Motor neuron (in vitro differentiated cells): Measurements from ENCODE around the gene RAB34. TPM values are rescaled to one million over a fixed set of nuclear protein-coding genes. Genes with fewer than 3 reads are reported as not detected.

Experiments
- ATAC-seq, 8 experiments: fragments of 200-7000 bp; cut with Tn5 transposase; replicated peaks in 6 of 8; 2 replicates each; pipeline ENCODE4 v1.8.0; 2021; ENCODE audit warnings: mild to moderate bottlenecking in 8 of 8, moderate library complexity in 8 of 8
- H3K27ac ChIP-seq, 2 donors: fragments of 250-450 bp; sonication (Bioruptor Pico); 2 replicates each; pipeline ENCODE4 v1.9.0; 2021; ENCODE audit warnings: antibody characterized with exemption in 2 of 2, mild to moderate bottlenecking in 2 of 2, moderate library complexity in 1 of 2
- H3K4me1 ChIP-seq, 2 donors: fragments of 250-450 bp; sonication (Bioruptor Pico); replicated peaks in 1 of 2; 2 replicates each; pipeline ENCODE4 v1.6.1; 2021; ENCODE audit warnings: antibody characterized with exemption in 2 of 2, mild to moderate bottlenecking in 2 of 2, moderate library complexity in 1 of 2
- H3K4me3 ChIP-seq, 5 donors: fragments of 250-450 bp; sonication (Bioruptor Pico); 2 replicates each; pipeline ENCODE4 v1.9.0; 2021; ENCODE audit warnings: antibody characterized with exemption in 5 of 5, mild to moderate bottlenecking in 5 of 5, moderate library complexity in 4 of 5
- WGBS, 10 experiments: fragments of 450-650 bp; shearing (Covaris generic); methylation state at CpG; one replicate each; pipeline ENCODE4 v1.0.0; 2022; 5-methylcytosine and 5-hydroxymethylcytosine counted together
- in situ Hi-C, 9 experiments: fragments of 400-800 bp; cut with MboI; loops; one replicate each; pipeline ENCODE4 v1.15.0; 2021; ENCODE audit warnings: low sequenced_read_pairs in 9 of 9, low pct_unique_long_range_greater_than_20kb in 2 of 9; ENCODE audit not compliant: unreplicated experiment in 9 of 9
- total RNA-seq, 8 experiments: library from RNA; unstranded; fragments of 300-600 nt; gene quantifications; 2 replicates each; pipeline versions ENCODE4 v1.2.3 to v1.2.4, GENCODE V29; 2022

RAB34 gene
- total RNA-seq, 8 experiments from 2014 or later, result 9.4 to 91.5 (median 44.4) TPM

DNA sequence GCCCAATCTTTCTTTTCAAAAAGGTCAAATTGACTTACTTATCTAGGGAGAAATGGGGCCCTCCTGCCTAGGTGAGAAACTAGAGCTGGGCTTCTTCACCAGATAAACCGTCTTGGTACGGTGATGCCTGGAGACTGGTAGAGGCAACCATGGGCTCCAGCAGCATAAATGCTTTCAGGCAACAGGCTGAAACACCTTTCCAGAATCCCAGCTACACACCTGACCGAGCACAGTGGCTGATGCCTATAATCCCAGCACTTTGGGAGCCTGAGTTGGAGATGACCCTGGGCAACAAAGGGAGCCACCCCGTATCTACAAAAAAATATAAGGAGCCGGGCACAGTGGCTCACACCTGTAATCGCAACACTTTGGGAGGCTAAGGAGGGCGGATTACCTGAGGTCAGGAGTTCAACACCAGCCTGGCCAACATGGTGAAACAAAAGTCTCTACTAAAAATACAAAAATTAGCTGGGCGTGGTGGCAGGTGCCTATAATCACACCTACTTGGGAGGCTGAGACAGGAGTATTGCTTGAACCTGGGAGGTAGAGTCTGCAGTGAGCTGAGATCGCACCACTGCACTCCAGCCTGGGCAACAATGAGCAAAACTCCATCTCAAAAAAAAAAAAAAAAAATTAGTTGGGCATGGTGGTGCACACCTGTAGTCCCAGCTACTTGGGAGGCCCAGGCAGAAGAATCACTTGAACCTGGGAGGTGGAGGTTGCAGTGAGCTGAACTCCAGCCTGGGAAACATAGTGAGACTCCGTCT lies 34.1 kb upstream of the RAB34 start:
- no peak overlapping the region for H3K27ac ChIP-seq
- 80 to 100% (median 98%) methylated on average over 1 to 7 of the region's 10 CpGs; no CpG with 5 or more reads in 1 of the 10 experiments for WGBS, 10 experiments
- in situ Hi-C loops, result loop anchor here in 3 of 9 experiments (25.0 kb wide), 2 partner anchors 111 to 161 kb away; partner anchors contain the start of genes DHRS13 (in 2 of the 3) and ERAL1 (in 1 of the 3)

DNA sequence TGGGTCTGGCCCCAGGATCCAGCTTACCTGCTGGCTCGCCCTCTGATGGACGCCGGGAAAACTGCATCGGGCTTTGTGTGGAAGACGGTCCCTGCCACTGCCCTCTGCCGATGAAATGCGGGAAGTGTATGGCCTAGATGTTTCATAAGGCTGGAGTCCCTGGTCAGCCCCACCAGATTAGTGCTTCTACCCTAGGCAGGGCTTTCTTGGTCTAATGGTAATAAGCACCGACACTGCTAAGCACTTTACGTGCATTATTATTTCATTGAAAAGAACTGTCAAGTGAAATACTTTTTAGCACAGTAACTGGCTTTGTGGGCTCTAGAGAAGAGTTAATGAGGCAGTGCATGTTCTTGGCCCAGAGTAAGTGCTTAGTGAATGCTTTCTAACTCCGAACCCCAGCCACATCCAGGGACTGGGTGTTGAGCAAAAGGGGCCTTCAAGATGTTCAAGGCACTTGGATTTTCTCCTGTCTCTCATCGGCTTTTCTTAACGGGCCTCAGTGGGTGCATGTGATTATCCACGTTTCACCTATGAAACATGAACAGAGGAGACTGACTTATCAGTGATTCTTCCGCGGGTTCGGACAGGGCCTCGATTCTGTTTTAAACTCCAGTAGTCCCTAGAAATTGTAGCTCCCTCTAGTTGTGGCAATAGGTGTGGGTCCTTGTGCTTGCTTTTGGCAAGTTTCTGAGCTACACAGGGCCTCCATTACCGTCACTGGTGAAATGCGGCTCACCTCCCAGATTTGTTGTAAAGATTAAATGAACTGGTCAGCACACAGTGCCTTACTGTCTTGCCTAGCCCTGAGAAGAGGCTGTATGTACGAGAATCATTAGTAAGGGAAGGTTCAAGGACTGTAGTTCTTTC lies 32.7 kb upstream of the RAB34 start:
- peak overlapping the region in 2 of 5 donors; percentile 1 to 4 for H3K4me3 ChIP-seq
- H3K27ac ChIP-seq, result peak overlapping the region in 1 of 2 donors; percentile 15
- ATAC-seq, result peak; percentile 20 to 63 (median 53)
- in situ Hi-C loops, result loop anchor here in 3 of 9 experiments (25.0 kb wide), 2 partner anchors 112 to 162 kb away; partner anchors contain the start of genes DHRS13 (in 2 of the 3) and ERAL1 (in 1 of the 3)
- peaks cover 22 to 23% of the 10 kb centered on the region in 2 donors for H3K4me1 ChIP-seq
- 0 to 100% (median 61%) methylated on average over 1 to 13 of the region's 20 CpGs for WGBS, 10 experiments

More for the DNA sequence above, 34.1 kb upstream of the RAB34 start:
- no peak overlapping the region for H3K4me3 ChIP-seq
- ATAC-seq, result no peak
- peaks cover 10 to 11% of the 10 kb centered on the region in 2 donors for H3K4me1 ChIP-seq

GRCh38 chr17:28749516-28750177 lies 32.0 kb upstream of the RAB34 start:
- H3K4me3 ChIP-seq, result peak overlapping the region in 2 of 5 donors; percentile 1 to 4
- peak in 1 of 8 experiments; percentile 3 for ATAC-seq
- WGBS, 10 experiments, result 0 to 80% (median 33%) methylated on average over 1 to 5 of the region's 11 CpGs; no CpG with 5 or more reads in 4 of the 10 experiments
- H3K4me1 ChIP-seq, result peaks cover 22 to 23% of the 10 kb centered on the region in 2 donors
- H3K27ac ChIP-seq, result peak overlapping the region in 1 of 2 donors; percentile 42
- in situ Hi-C loops, result loop anchor here in 4 of 9 experiments (25.0 kb wide), 3 partner anchors 113 to 363 kb away; partner anchors contain the start of genes DHRS13 (in 2 of the 4) and ERAL1 (in 1 of the 4)

DNA sequence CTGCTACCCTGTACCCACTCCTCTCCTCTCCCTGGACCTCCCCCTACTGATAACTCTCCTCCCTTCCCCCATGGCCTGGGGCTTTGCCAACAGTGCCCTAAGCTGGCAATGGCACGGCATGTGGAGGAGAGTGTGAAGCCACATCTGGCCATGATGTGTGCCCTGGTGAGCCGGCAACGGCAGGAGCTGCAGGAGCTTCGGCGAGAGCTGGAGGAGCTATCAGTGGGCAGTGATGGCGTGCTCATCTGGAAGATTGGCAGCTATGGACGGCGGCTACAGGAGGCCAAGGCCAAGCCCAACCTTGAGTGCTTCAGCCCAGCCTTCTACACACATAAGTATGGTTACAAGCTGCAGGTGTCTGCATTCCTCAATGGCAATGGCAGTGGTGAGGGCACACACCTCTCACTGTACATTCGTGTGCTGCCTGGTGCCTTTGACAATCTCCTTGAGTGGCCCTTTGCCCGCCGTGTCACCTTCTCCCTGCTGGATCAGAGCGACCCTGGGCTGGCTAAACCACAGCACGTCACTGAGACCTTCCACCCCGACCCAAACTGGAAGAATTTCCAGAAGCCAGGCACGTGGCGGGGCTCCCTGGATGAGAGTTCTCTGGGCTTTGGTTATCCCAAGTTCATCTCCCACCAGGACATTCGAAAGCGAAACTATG lies 31.3 kb upstream of the RAB34 start:
- Histone ChIP-seq H3K4me1 (peaks cover 22 to 23% of the 10 kb centered on the region in 2 donors), H3K27ac (no peak overlapping the region), H3K4me3 (no peak overlapping the region)
- in situ Hi-C loops, result loop anchor here in 1 of 9 experiments (25.0 kb wide), 1 partner anchor 363 kb away; no protein-coding TSS in a partner anchor
- WGBS, 10 experiments, result 80 to 96% (median 87%) methylated on average over 1 to 7 of the region's 18 CpGs; no CpG with 5 or more reads in 4 of the 10 experiments
- no peak for ATAC-seq

DNA sequence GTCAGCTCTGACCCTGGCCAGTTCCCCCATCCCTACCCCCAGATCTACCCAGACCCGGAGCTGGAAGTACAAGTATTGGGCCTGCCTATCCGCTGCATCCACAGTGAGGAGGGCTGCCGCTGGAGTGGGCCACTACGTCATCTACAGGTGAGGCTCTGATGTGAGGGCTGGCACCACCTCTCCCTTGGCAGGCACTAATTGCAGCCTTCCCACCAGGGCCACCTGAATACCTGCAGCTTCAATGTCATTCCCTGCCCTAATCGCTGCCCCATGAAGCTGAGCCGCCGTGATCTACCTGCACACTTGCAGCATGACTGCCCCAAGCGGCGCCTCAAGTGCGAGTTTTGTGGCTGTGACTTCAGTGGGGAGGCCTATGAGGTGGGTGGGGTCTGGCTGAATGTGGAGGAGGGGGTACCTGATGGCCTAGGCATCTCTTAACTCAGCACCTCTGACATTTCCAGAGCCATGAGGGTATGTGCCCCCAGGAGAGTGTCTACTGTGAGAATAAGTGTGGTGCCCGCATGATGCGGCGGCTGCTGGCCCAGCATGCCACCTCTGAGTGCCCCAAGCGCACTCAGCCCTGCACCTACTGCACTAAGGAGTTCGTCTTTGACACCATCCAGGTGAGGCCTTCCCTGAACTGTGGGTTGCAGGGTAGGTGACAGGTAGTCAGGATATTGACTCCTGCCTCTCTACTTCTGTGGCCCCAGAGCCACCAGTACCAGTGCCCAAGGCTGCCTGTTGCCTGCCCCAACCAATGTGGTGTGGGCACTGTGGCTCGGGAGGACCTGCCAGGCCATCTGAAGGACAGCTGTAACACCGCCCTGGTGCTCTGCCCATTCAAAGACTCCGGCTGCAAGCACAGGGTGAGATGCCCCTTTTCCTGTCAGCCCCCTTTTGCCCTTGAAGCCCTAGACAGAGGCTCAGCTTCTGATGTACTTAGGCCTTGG lies 30.4 kb upstream of the RAB34 start:
- Histone ChIP-seq H3K27ac (no peak overlapping the region), H3K4me1 (peaks cover 23 to 24% of the 10 kb centered on the region in 2 donors), H3K4me3 (no peak overlapping the region)
- no peak for ATAC-seq
- in situ Hi-C loops, result loop anchor here in 1 of 9 experiments (25.0 kb wide), 1 partner anchor 364 kb away; no protein-coding TSS in a partner anchor
- 60 to 100% (median 100%) methylated on average over 1 to 6 of the region's 18 CpGs; no CpG with 5 or more reads in 4 of the 10 experiments for WGBS, 10 experiments

GRCh38 chr17:28747051-28747691 lies 29.5 kb upstream of the RAB34 start:
- peak in 1 of 8 experiments; percentile 14 for ATAC-seq
- in situ Hi-C loops, result loop anchor here in 1 of 9 experiments (25.0 kb wide), 1 partner anchor 365 kb away; no protein-coding TSS in a partner anchor
- peaks cover 29 to 33% of the 10 kb centered on the region in 2 donors for H3K4me1 ChIP-seq
- no peak overlapping the region for H3K4me3 ChIP-seq
- H3K27ac ChIP-seq, result peak overlapping the region; percentile 4 to 97
- WGBS, 10 experiments, result 20 to 100% (median 50%) methylated on average over 1 to 2 of the region's 7 CpGs; no CpG with 5 or more reads in 5 of the 10 experiments

GRCh38 chr17:28746611-28747050 lies 29.0 kb upstream of the RAB34 start:
- WGBS, 10 experiments, result 33 to 70% (median 67%) methylated on average over 1 to 4 of the region's 5 CpGs; no CpG with 5 or more reads in 7 of the 10 experiments
- H3K4me1 ChIP-seq, result peaks cover 33 to 35% of the 10 kb centered on the region in 2 donors
- in situ Hi-C loops, result loop anchor here in 1 of 9 experiments (25.0 kb wide), 1 partner anchor 366 kb away; no protein-coding TSS in a partner anchor
- H3K27ac ChIP-seq, result peak overlapping the region; percentile 4 to 97
- ATAC-seq, result no peak
- H3K4me3 ChIP-seq, result no peak overlapping the region

DNA sequence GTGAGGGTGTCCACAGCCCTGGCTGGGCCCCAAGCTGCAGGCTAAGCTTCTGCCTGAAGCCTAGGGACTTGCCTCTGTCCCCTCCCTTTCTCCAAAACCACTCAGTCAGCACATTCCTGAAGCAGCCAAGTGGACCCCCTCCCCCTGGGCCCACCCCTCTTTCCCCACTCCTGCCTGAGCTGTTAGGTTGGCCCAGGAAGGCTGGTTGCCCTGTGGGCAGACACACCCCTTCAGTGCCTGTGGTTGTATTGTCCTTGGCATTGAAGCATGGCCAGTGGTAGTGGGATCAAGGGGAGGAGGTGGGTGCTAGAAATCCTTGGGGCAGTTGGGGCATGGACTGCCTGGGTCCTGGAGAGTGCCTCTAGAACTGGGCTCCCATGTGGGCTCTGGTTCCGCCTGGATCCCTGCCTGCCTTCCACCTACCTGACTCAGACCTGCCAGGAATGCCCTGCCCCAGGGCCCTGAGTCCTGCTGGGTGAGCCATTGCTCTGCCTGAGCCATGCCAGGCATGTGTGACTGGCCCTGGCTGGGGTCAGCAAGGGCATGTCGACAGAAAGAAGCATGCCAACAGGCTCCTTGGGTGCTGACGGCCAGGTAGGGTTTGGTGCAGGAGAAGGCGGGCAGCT lies 28.2 kb upstream of the RAB34 start:
- H3K4me1 ChIP-seq, result peaks cover 33 to 41% of the 10 kb centered on the region in 2 donors
- in situ Hi-C loops, result loop anchor here in 1 of 9 experiments (25.0 kb wide), 1 partner anchor 366 kb away; no protein-coding TSS in a partner anchor
- H3K27ac ChIP-seq, result peak overlapping the region; percentile 97 to 98
- 53 to 100% (median 100%) methylated on average over 1 to 2 of the region's 4 CpGs; no CpG with 5 or more reads in 3 of the 10 experiments for WGBS, 10 experiments
- no peak for ATAC-seq
- peak overlapping the region; percentile 68 to 99 (median 92) for H3K4me3 ChIP-seq

DNA sequence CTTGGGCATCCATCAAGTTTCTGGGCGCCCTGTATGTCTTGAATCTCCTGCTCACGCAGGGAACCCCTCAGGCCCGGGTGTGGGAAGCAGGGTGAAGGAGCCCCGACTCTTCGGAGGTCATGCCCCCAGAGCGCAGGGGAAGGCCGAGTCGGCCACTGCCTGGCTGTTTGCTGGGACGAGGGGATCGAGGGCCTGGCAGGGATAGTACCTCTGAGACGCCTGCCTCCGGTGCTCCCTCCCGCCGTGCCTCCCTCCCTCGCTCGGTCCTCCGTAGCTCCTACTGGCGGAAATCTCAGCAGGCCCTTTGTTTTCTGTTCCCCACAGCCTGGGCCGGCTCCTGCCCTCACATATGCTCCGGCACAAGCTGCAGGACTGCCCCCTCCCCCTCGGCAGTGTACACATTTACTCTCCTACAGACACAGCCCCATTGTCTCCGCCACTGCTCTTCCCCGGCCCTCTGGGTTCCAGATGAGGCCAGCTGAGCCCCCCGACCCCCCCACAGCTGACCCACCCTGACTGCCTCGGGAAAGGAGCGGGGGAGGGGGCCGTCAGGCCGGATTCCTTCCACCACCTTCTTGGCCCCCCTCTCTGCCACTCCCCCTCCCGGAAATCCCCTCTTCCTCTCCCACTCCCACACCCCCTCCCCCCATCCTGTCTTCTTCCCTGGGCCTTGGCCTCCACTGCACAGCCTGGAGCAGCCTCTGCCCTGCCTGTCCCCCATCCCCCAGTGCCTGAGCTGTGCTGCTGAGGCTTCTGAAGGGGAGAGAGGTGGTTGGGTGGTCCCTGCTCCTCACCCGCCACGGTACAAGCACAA lies 27.5 kb upstream of the RAB34 start:
- WGBS, 10 experiments, result 0 to 2% (median 0%) methylated on average over 2 to 9 of the region's 31 CpGs; no CpG with 5 or more reads in 4 of the 10 experiments
- ATAC-seq, result peak in 6 of 8 experiments; percentile 6 to 67 (median 61)
- H3K4me1 ChIP-seq, result peaks cover 28 to 37% of the 10 kb centered on the region in 2 donors
- H3K4me3 ChIP-seq, result peak overlapping the region; percentile 68 to 99 (median 92)
- in situ Hi-C loops, result loop anchor here in 1 of 9 experiments (25.0 kb wide), 1 partner anchor 367 kb away; no protein-coding TSS in a partner anchor
- H3K27ac ChIP-seq, result peak overlapping the region; percentile 97 to 98
